K562 (cell line): ENCODE data around the gene NCKAP1. TPM values are rescaled to one million over a fixed set of nuclear protein-coding genes. Genes with fewer than 3 reads are reported as not detected.

Experiments used
- ATAC-seq: fragments of 200-7000 bp; cut with Tn5 transposase; 3 replicates; pipeline ENCODE4 v1.9.1; 2020; ENCODE audit warnings: moderate library complexity
- BruUV-seq: library from RNA; stranded (reverse); fragments of 400-500 nt; replicated peaks from 2 replicates; lab custom pipeline; 2021; lab: Mats Ljungman, UMichigan
- CTCF ChIA-PET: fragments of 300-600 bp; formaldehyde crosslinking; extraction: SDS; loops from one replicate; lab custom pipeline; 2021; ENCODE audit warnings: low intra/inter-chr PET ratio; lab: Yijun Ruan, JAX
- POLR2A ChIA-PET: fragments of 300-600, 350-650 bp; sonication (Branson Sonifier 250); formaldehyde crosslinking; extraction: SDS; loops from one replicate; lab custom pipeline; 2021; ENCODE audit warnings: antibody characterized with exemption, inconsistent platforms; lab: Yijun Ruan, JAX
- DNase-seq, 4 experiments: peaks; one replicate each; pipeline versions ENCODE4 v3.0.0 to v3.0.0-alpha.2; 2011 to 2018; ENCODE audit warnings: low spot score in 3 of 4, mixed read lengths in 3 of 4; ENCODE audit errors: extremely low read depth in 1 of 4
- FAIRE-seq: peaks from 2 replicates; lab custom pipeline; 2011; peaks lifted over from hg19 to GRCh38; lab: Jason Lieb, UNC
- H2AFZ ChIP-seq: 2 replicates; pipeline ENCODE4 v1.6.0; 2011; ENCODE audit warnings: low read depth, low read length, control low read depth, inconsistent platforms
- H3K27ac ChIP-seq: fragments of 200-600 bp; 3 replicates; pipeline ENCODE4 v1.8.0; 2011; ENCODE audit warnings: low read depth, mild to moderate bottlenecking, control low read depth, inconsistent platforms, low read length, moderate library complexity, mixed read lengths; ENCODE audit errors: extremely low read depth
- H3K27me3 ChIP-seq, 2 experiments: fragments of 300-600 bp in 1 of 2; 2 replicates in 1 of 2; 3 replicates in 1 of 2; pipeline versions ENCODE4 v1.6.0 to v1.8.0; 2011; ENCODE audit warnings: inconsistent platforms in 2 of 2, low read length in 2 of 2, mild to moderate bottlenecking in 1 of 2, mixed read lengths in 1 of 2, moderate library complexity in 1 of 2; ENCODE audit not compliant: control insufficient read depth in 2 of 2, insufficient read depth in 2 of 2
- H3K36me3 ChIP-seq: fragments of 300-600 bp; 3 replicates; pipeline ENCODE4 v1.8.0; 2011; ENCODE audit warnings: mild to moderate bottlenecking, low read length, inconsistent platforms; ENCODE audit not compliant: control insufficient read depth, insufficient read depth
- H3K4me1 ChIP-seq, 2 experiments: fragments of 200-600 bp in 1 of 2; replicated peaks in 1 of 2; 2 replicates in 1 of 2; 3 replicates in 1 of 2; pipeline versions ENCODE4 v1.5.1 to v1.8.0; 2011; ENCODE audit warnings: inconsistent platforms in 2 of 2, low read length in 2 of 2, mild to moderate bottlenecking in 1 of 2, mixed read lengths in 1 of 2, moderate library complexity in 1 of 2; ENCODE audit not compliant: control insufficient read depth in 2 of 2, insufficient read depth in 2 of 2
- H3K4me2 ChIP-seq: 2 replicates; pipeline ENCODE4 v1.6.1; 2011; ENCODE audit warnings: low read length, control low read depth, inconsistent platforms, mixed read lengths; ENCODE audit not compliant: insufficient read depth
- H3K4me3 ChIP-seq: fragments of 200-600 bp; sonication (generic), shearing (Covaris generic); 2 replicates; pipeline ENCODE4 v1.5.1; 2016; ENCODE audit warnings: control low read depth, inconsistent platforms
- H3K79me2 ChIP-seq: fragments of 200-600 bp; 3 replicates; pipeline ENCODE4 v1.8.0; 2011; ENCODE audit warnings: low read length, inconsistent platforms; ENCODE audit not compliant: control insufficient read depth, insufficient read depth
- H3K9ac ChIP-seq, 2 experiments: 2 replicates each; pipeline versions ENCODE4 v1.6.0 to v1.6.1; 2011; ENCODE audit warnings: low read depth in 2 of 2, low read length in 2 of 2, control low read depth in 1 of 2, inconsistent platforms in 1 of 2, mild to moderate bottlenecking in 1 of 2, mixed read lengths in 1 of 2; ENCODE audit not compliant: insufficient read depth in 1 of 2
- H3K9me1 ChIP-seq: one replicate; pipeline ENCODE4 v1.6.0; 2011; ENCODE audit warnings: inconsistent platforms, mild to moderate bottlenecking, low read length, moderate library complexity; ENCODE audit not compliant: control insufficient read depth, insufficient read depth
- H3K9me3 ChIP-seq: replicated peaks from 2 replicates; pipeline ENCODE4 v1.5.1; 2011; ENCODE audit warnings: low read depth, low read length, inconsistent platforms; ENCODE audit not compliant: control insufficient read depth, insufficient read depth
- H4K20me1 ChIP-seq: replicated peaks from 2 replicates; pipeline ENCODE4 v1.6.1; 2011; ENCODE audit warnings: low read length, inconsistent platforms, mixed read lengths; ENCODE audit not compliant: control insufficient read depth, insufficient read depth
- C11orf30 ChIP-seq: fragments of 450-650 bp; IDR thresholded peaks from 2 replicates; pipeline ENCODE4 v1.6.1; 2016; ENCODE audit warnings: low read depth, mild to moderate bottlenecking
- ESRRB ChIP-seq: fragments of 250-450 bp; sonication (Bioruptor Pico); IDR thresholded peaks from 2 replicates; pipeline ENCODE4 v1.5.0; 2020; ENCODE audit warnings: mild to moderate bottlenecking, moderate library complexity, borderline replicate concordance
- KHSRP ChIP-seq: fragments of 450-650 bp; IDR thresholded peaks from 2 replicates; pipeline ENCODE4 v1.6.1; 2017
- KLF16 ChIP-seq: IDR thresholded peaks from 2 replicates; pipeline ENCODE4 v1.6.1; 2016; ENCODE audit warnings: antibody characterized with exemption
- MYC ChIP-seq, 2 experiments: fragments of 250-450 bp in 1 of 2; sonication (Bioruptor Pico) in 1 of 2; IDR thresholded peaks; 2 replicates each; pipeline versions ENCODE4 v1.5.1 to v1.6.1; 2012 to 2021; ENCODE audit warnings: low read depth in 2 of 2, borderline replicate concordance in 1 of 2, improper control_type of control experiment in 1 of 2, low read length in 1 of 2, mild to moderate bottlenecking in 1 of 2, moderate library complexity in 1 of 2
- OTX1 ChIP-seq: fragments of 450-650 bp; formaldehyde crosslinking; IDR thresholded peaks from 2 replicates; pipeline ENCODE4 v1.4.0; 2022; ENCODE audit warnings: mild to moderate bottlenecking
- SREBF2 ChIP-seq: sonication (generic); formaldehyde crosslinking; IDR thresholded peaks from 2 replicates; pipeline ENCODE4 v1.4.0; 2020; ENCODE audit warnings: mild to moderate bottlenecking, missing genetic modification reagents
- TAF9B ChIP-seq: fragments of 450-650 bp; IDR thresholded peaks from 2 replicates; pipeline ENCODE4 v1.6.1; 2018; ENCODE audit warnings: mild to moderate bottlenecking; ENCODE audit not compliant: partially characterized antibody
- TGIF2 ChIP-seq: sonication (generic); formaldehyde crosslinking; IDR thresholded peaks from 2 replicates; pipeline ENCODE4 v1.8.1; 2022; ENCODE audit warnings: mild to moderate bottlenecking, missing genetic modification reagents, moderate library complexity
- U2AF2 ChIP-seq: fragments of 200-400 bp; formaldehyde crosslinking; optimal IDR thresholded peaks from 2 replicates; pipeline ENCODE3; 2017; ENCODE audit warnings: low read depth, mild to moderate bottlenecking, low read length
- ZBTB9 ChIP-seq: fragments of 450-650 bp; formaldehyde crosslinking; IDR thresholded peaks from 2 replicates; pipeline ENCODE4 v1.4.0; 2020; ENCODE audit warnings: mild to moderate bottlenecking, moderate library complexity
- ZNF584 ChIP-seq: fragments of 200-800 bp; sonication (Bioruptor generic); IDR thresholded peaks from 2 replicates; pipeline ENCODE4 v1.6.1; 2016; ENCODE audit warnings: low read depth, mild to moderate bottlenecking, missing genetic modification characterization, missing compliant biosample characterization
- WGBS: fragments of 100-300 bp; shearing (Covaris generic); methylation state at CpG from one replicate; pipeline ENCODE4 v1.1.6; 2016; ENCODE audit warnings: low coverage, mixed read lengths; ENCODE audit not compliant: insufficient coverage; ENCODE audit errors: missing lambda C conversion rate; 5-methylcytosine and 5-hydroxymethylcytosine counted together
- in situ Hi-C: fragments of 300-500 bp; cut with MboI; formaldehyde crosslinking; loops from 4 replicates; pipeline ENCODE4 v1.15.0; 2018; ENCODE audit warnings: inconsistent platforms, mixed read lengths
- intact Hi-C: fragments of 100-400 bp; cut with micrococcal nuclease; formaldehyde crosslinking; loops from 2 replicates; pipeline ENCODE4 v1.14.2; 2022
- polyA plus RNA-seq, 8 experiments: library from polyadenylated mRNA; depleted of rRNA in 4 of 8; stranded (reverse) in 5 of 8; unstranded in 3 of 8; fragments of >200 nt; fragmentation: Nextera tagmentation in 2 of 8; fragmentation: Illumina TruSeq in 1 of 8; extraction: Ambion mirVana in 2 of 8; extraction: Trizol in 1 of 8; gene quantifications; 2 replicates each; pipeline versions ENCODE4 v1.2.1 to v1.2.3, GENCODE V29; 2011 to 2014; ENCODE audit warnings: inconsistent platforms in 1 of 8, missing spikeins in 1 of 8
- total RNA-seq, 7 experiments: library from RNA; depleted of rRNA in 6 of 7; stranded (reverse); fragments of >200 nt in 6 of 7; fragmentation: Illumina TruSeq in 2 of 7; extraction: Trizol in 2 of 7; gene quantifications; 2 replicates each; pipeline versions ENCODE4 v1.2.1 to v1.2.3, GENCODE V29; 2011 to 2021; ENCODE audit warnings: low replicate concordance in 1 of 7

NCKAP1 gene
- total and polyA plus RNA-seq, 9 of the 15 experiments (the other 6 are each of a cell fraction or from before 2014, with no cell fraction given), result 34.0 to 153 (median 88.7) TPM

GRCh38 chr2:183068561-183068960 lies 30.3 kb upstream of the NCKAP1 start:
- Histone ChIP-seq H3K9me1 (no peaks in the 10 kb centered on the region), H3K4me3 (no peak overlapping the region), H3K79me2 (no peaks in the 10 kb centered on the region), H3K4me2 (no peak overlapping the region), H3K36me3 (no peaks in the 10 kb centered on the region), H2AFZ (no peak overlapping the region), H3K4me1 (peaks cover 0 to 9% of the 10 kb centered on the region in 2 experiments; a peak in 1 of 5 replicates), H3K9me3 (peaks cover 8% of the 10 kb centered on the region), H3K9ac (no peak overlapping the region), H3K27me3 (no peaks in the 10 kb centered on the region)
- intact Hi-C loops, result no loop called here
- FAIRE-seq (no peak), DNase-seq (no peak)
- POLR2A ChIA-PET, result interaction anchor here (0.7 to 1.0 kb wide), 3 partner anchors 10 to 88 kb away, joined by 3 to 5 read pairs (median 3); no protein-coding TSS in a partner anchor
- no TSS peak for BruUV-seq
- in situ Hi-C loops, result no loop called here
- CTCF ChIA-PET, result no interaction called here
- TF ChIP-seq TAF9B (no peak), KHSRP (no peak), ESRRB (CRISPR knock-in tag) (no peak), ZBTB9 (CRISPR knock-in tag) (no peak), TGIF2 (no peak), C11orf30 (no peak), MYC (IDR thresholded peaks at IDR 0.05; ENCODE audit: low read depth, low read length) (no peak), MYC (CRISPR knock-in tag; IDR thresholded peaks at IDR 0.05; ENCODE audit: borderline replicate concordance, low read depth) (no peak), U2AF2 (no peak), SREBF2 (CRISPR knock-in tag) (no peak), ZNF584 (CRISPR knock-in tag) (no peak), KLF16 (no peak), OTX1 (no peak)
- TF ChIP-seq, all 486 proteins: peak for 0
- H3K27ac ChIP-seq, result no peak overlapping the region
- no peaks in the 10 kb centered on the region for H4K20me1 ChIP-seq
- 20% methylated on average over 3 of the region's 3 CpGs for WGBS
- ATAC-seq, result no peak
